Stimulated activated CD4-positive, alpha-beta T cell treated with anti-CD3 and anti-CD28 coated beads, Interleukin-1b, Interleukin-23, amount 100 ng/mL, for 24 hours (primary cell): ENCODE measurements around the gene MYH9.
A peak's percentile ranks its signal among the peaks of the same experiment; 100 is the strongest.
"Not testable (repeated sequence)": the region's sequence is repeated elsewhere in the genome, so short reads cannot be mapped to it uniquely, and the experiment has no call there.

Experiments
- DNase-seq, 4 experiments: peaks; one replicate each; pipeline ENCODE4 v3.0.0-alpha.2; 2020; ENCODE audit warnings: low read depth in 4 of 4, low spot score in 1 of 4

Gene MYH9

GRCh38 chr22:36280379-36280778, 107.4 kb downstream of the MYH9 start:
- no peak for DNase-seq

GRCh38 chr22:36279219-36279666, 108.5 kb downstream of the MYH9 start:
- no peak for DNase-seq

- peak; percentile 42 to 56 (median 50) for DNase-seq
Measured at GRCh38 chr22:36277482-36278291, 110.1 kb downstream of the MYH9 start.

DNA sequence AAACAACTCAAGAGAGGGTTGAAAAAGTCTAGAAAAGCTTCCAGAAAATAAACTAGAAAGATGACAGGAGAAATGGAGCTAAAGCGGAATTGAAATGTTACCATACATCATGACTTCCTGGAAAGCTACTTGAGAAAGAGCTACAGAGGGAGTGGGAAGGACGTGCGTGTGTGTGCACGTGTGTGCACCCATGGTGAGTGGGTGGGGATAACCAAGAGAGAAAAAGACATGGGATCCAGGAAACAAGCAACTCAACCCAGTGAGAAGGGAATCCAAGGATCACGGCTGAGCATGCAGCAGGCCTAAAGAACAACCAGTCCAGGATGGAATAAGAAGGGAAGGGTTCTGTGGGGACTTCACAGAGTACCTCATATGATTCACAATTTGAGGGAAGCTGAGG, 113.2 kb downstream of the MYH9 start:
- no peak for DNase-seq

GRCh38 chr22:36271951-36272350, 115.8 kb downstream of the MYH9 start:
- not testable (repeated sequence) for DNase-seq

- not testable (repeated sequence) for DNase-seq
Measured at GRCh38 chr22:36271231-36271630, 116.5 kb downstream of the MYH9 start.

GRCh38 chr22:36267896-36268485, 119.8 kb downstream of the MYH9 start:
- no peak for DNase-seq

DNA sequence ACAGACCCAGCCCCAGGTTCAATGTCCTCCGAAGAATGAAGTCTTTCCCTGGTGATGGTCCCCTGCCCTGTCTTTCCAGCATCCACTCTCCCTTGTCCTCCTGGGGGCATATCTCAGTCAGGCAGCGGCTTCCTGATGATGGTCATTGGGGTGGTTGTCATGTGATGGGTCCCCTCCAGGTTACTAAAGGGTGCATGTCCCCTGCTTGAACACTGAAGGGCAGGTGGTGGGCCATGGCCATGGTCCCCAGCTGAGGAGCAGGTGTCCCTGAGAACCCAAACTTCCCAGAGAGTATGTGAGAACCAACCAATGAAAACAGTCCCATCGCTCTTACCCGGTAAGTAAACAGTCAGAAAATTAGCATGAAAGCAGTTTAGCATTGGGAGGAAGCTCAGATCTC, 120.7 kb downstream of the MYH9 start:
- DNase-seq, result no peak

- DNase-seq, result not testable (repeated sequence)
Measured at GRCh38 chr22:36263886-36264664, 123.7 kb downstream of the MYH9 start.

DNA sequence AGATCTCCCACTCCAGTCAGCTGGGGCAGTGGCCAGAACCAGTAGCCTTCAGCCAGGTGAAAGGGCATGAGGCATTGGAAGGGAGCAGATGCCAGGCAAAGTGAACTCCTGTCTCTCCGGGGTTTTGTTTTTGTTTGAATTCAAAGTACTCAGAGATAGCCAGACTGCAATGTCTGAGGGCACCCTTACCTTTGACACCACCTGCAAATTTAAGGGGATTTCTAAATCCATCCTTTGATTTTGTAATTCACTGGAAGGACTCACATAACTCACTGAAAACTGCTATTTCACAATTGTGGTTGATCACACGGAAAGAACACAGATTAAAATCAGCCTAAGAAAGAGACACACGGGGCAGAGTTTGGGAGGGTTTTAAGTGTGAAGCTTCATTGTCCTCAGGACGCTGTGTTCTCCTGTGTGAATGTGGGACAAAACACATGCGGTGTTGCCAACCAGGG, 124.5 kb downstream of the MYH9 start:
- not testable (repeated sequence) for DNase-seq

- DNase-seq, result not testable (repeated sequence)
Measured at GRCh38 chr22:36262307-36262706, 125.5 kb downstream of the MYH9 start.

DNA sequence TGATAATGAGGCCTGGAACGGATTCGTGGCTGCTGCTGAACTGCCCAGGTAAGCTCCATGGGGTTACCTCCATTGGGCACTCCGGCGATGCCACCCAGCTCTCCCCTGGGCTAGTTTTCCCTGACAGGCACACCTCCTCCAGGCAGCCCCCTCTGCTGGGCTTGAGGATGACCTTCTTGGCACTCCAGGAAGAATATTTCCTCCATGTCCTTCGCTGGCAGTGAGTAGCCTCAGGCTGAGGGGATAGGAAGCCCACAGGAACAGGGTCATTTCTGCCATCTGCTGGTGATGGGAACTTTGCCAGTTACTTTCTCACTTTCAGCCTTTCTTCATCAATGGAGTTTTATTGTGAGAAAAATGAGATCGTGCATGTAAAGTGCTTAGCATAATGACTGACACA, 126.1 kb downstream of the MYH9 start:
- DNase-seq, result not testable (repeated sequence)

- DNase-seq, result no peak
Measured at GRCh38 chr22:36259615-36260300, 128.0 kb downstream of the MYH9 start.

- no peak for DNase-seq
Measured at GRCh38 chr22:36258701-36259614, 128.8 kb downstream of the MYH9 start.

GRCh38 chr22:36257948-36258670, 129.7 kb downstream of the MYH9 start:
- no peak for DNase-seq

GRCh38 chr22:36257308-36257707, 130.5 kb downstream of the MYH9 start:
- DNase-seq, result no peak

- DNase-seq, result no peak
Measured at GRCh38 chr22:36256478-36256877, 131.3 kb downstream of the MYH9 start.

DNA sequence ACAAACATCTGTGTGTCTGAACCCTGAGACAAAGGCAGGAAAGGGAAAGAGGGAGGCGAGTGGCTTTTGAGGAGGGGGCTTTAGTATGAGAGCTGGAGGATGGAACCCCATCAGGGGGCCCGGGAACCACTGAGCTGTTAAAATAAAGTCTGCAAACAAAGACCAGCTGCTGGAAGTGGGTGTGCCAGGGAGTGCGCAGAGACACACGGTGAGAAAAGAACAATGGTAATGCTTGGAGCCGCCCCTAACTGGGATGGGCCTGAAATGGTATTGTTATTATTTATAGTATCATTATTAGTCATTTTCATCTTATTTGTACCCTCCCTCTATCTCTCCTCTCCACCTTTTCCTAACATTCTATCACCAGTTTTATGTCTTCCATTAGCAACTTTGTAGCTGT, 132.2 kb downstream of the MYH9 start:
- DNase-seq, result not testable (repeated sequence)
